ENCODE data around the gene STXBP6.
A peak's percentile ranks its signal among the peaks of the same experiment; 100 is the strongest.

Gene STXBP6

DNA sequence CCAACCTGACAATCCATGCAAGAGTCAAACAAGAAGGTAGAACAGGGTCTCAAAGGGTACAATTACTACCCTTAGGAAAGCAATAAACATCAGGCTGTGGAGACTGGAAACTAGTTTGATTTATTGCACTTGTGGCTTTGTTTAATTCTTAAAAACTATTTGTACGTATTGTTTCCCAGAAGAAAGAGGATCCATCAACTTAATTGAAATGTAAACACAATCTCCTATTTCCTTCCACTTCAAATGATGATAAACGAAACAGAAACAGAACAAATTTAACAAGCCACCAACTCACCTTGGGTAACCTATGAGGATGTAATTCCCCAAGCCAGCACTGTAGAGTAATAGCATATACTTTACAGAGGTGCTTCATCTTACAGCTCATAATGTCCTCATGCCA is 8.0 kb downstream of the STXBP6 start:
- Histone ChIP-seq H3K27me3 (ENCODE audit: control insufficient read depth in 2 of 2, insufficient read depth in 2 of 2, low read length in 2 of 2) (no peaks in the 10 kb centered on the region), H3K9me3 (ENCODE audit: control insufficient read depth in 2 of 2, low read length in 2 of 2) (no peaks in the 10 kb centered on the region), H3K9ac (ENCODE audit: low read depth in 1 of 2, low read length in 2 of 2) (peak overlapping the region in 1 of 2 donors; percentile 31), H3K4me1 (ENCODE audit: control insufficient read depth in 2 of 2, insufficient read depth in 2 of 2, low read length in 2 of 2) (peaks cover 10 to 16% of the 10 kb centered on the region in 2 donors), H3K27ac (ENCODE audit: low read depth in 2 of 2, low read length in 2 of 2) (peak overlapping the region; percentile 66 to 80), H3K4me3 (ENCODE audit: low read length in 2 of 2) (peak overlapping the region; percentile 35 to 37), H3K36me3 (ENCODE audit: control insufficient read depth in 2 of 2, insufficient read depth in 2 of 2, low read length in 2 of 2) (no peaks in the 10 kb centered on the region)

DNA sequence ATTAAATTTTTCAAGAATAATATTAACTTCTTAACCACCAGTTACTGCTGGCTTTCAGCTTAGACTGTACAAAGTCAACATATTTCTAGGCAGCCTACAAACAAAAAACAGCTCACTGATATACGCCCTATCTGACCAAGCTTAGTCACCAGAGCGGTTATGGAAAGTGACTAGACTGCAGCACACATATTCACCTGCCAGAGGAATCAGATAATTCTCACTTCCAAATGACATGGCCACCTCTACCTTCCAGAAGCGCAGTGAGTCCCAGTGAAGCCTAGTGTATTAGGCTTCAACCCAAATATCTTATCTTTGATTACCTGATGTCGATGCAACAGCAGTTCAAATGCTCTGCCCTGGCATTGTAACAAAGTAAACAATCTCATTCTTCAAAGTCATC is 8.5 kb downstream of the STXBP6 start:
- Histone ChIP-seq H3K9me3 (ENCODE audit: control insufficient read depth in 2 of 2, low read length in 2 of 2) (no peaks in the 10 kb centered on the region), H3K4me1 (ENCODE audit: control insufficient read depth in 2 of 2, insufficient read depth in 2 of 2, low read length in 2 of 2) (peaks cover 10 to 16% of the 10 kb centered on the region in 2 donors), H3K27ac (ENCODE audit: low read depth in 2 of 2, low read length in 2 of 2) (peak overlapping the region; percentile 64 to 80), H3K9ac (ENCODE audit: low read depth in 1 of 2, low read length in 2 of 2) (peak overlapping the region in 1 of 2 donors; percentile 31), H3K4me3 (ENCODE audit: low read length in 2 of 2) (peak overlapping the region; percentile 35 to 37), H3K36me3 (ENCODE audit: control insufficient read depth in 2 of 2, insufficient read depth in 2 of 2, low read length in 2 of 2) (no peaks in the 10 kb centered on the region), H3K27me3 (ENCODE audit: control insufficient read depth in 2 of 2, insufficient read depth in 2 of 2, low read length in 2 of 2) (no peaks in the 10 kb centered on the region)

DNA sequence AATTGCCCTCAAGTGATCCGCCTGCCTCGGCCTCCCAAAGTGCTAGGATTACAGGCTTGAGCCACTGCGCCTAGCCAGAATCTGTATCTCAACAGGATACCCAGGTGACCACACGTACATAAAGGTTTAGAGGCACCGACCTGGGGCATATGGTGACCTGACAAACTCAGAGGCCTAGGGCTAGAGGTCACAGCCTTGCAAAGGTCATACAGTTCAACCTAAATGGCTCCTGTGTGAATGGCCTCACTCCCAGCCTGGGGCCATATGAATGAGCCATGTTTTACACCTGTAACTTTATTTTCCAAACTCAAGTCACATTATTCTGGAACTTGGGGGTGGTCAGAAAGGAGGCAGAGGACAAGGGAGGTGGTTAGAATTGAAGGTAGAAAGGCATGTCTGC is 10.0 kb downstream of the STXBP6 start:
- H3K36me3 ChIP-seq (ENCODE audit: control insufficient read depth in 2 of 2, insufficient read depth in 2 of 2, low read length in 2 of 2), result no peaks in the 10 kb centered on the region
- no peak overlapping the region for H3K9ac ChIP-seq (ENCODE audit: low read depth in 1 of 2, low read length in 2 of 2)
- no peak overlapping the region for H3K4me3 ChIP-seq (ENCODE audit: low read length in 2 of 2)
- H3K27me3 ChIP-seq (ENCODE audit: control insufficient read depth in 2 of 2, insufficient read depth in 2 of 2, low read length in 2 of 2), result no peaks in the 10 kb centered on the region
- H3K27ac ChIP-seq (ENCODE audit: low read depth in 2 of 2, low read length in 2 of 2), result no peak overlapping the region
- H3K4me1 ChIP-seq (ENCODE audit: control insufficient read depth in 2 of 2, insufficient read depth in 2 of 2, low read length in 2 of 2), result peaks cover 10 to 16% of the 10 kb centered on the region in 2 donors
- H3K9me3 ChIP-seq (ENCODE audit: control insufficient read depth in 2 of 2, low read length in 2 of 2), result no peaks in the 10 kb centered on the region

DNA sequence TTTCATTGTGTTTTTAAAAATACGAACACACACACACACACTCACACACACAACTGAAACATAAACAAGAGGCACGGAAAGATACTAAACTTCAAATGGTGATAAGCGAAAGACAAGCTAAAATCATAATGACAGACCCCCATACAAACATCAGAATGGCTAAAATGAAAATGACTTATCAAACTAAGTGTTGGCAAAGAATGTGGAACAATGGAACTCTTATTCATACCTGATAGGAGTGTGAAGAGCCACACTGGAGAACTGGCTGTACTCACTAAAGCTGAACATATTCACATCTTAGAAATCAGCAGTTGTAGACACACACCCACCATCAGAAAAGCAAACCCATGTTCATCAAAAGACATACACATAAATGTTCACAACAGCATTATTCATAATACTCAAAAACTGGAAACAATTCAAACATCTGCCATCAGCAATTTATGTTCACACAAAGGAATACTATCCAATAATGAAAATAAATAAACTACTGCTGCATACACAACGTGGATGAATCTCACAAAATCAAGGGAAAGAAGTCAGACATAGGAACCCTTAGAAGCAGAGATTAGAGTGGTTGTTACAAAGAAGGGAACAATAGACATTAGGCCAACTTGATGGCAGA is 11.8 kb downstream of the STXBP6 start:
- no peak overlapping the region for H3K9ac ChIP-seq (ENCODE audit: low read depth in 1 of 2, low read length in 2 of 2)
- H3K36me3 ChIP-seq (ENCODE audit: control insufficient read depth in 2 of 2, insufficient read depth in 2 of 2, low read length in 2 of 2), result no peaks in the 10 kb centered on the region
- no peaks in the 10 kb centered on the region for H3K27me3 ChIP-seq (ENCODE audit: control insufficient read depth in 2 of 2, insufficient read depth in 2 of 2, low read length in 2 of 2)
- H3K27ac ChIP-seq (ENCODE audit: low read depth in 2 of 2, low read length in 2 of 2), result no peak overlapping the region
- peaks cover 10 to 19% of the 10 kb centered on the region in 2 donors for H3K4me1 ChIP-seq (ENCODE audit: control insufficient read depth in 2 of 2, insufficient read depth in 2 of 2, low read length in 2 of 2)
- H3K9me3 ChIP-seq (ENCODE audit: control insufficient read depth in 2 of 2, low read length in 2 of 2), result no peaks in the 10 kb centered on the region
- H3K4me3 ChIP-seq (ENCODE audit: low read length in 2 of 2), result no peak overlapping the region

DNA sequence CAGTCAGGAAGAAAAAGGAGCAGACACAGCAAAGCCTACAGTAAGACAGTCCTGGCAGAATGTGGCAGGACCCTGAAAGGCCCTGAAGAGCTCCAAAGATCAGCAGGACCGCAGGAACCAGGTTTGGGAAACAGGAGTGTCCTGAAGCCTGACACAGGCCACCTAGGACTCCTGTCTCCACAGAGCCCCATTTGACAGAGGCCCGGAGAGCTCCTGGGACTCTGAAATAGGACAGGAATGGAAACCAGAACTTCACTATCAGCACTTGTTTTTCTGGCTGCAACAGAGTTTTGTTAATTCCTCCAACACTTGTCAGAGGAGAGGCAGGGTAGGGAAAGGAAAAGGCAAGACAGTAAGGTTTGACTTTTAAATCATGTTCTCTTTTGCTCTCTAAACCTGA is 12.9 kb downstream of the STXBP6 start:
- Histone ChIP-seq H3K4me1 (ENCODE audit: control insufficient read depth in 2 of 2, insufficient read depth in 2 of 2, low read length in 2 of 2) (peaks cover 3 to 8% of the 10 kb centered on the region in 2 donors), H3K9ac (ENCODE audit: low read depth in 1 of 2, low read length in 2 of 2) (no peak overlapping the region), H3K9me3 (ENCODE audit: control insufficient read depth in 2 of 2, low read length in 2 of 2) (no peaks in the 10 kb centered on the region), H3K4me3 (ENCODE audit: low read length in 2 of 2) (no peak overlapping the region), H3K27ac (ENCODE audit: low read depth in 2 of 2, low read length in 2 of 2) (no peak overlapping the region), H3K36me3 (ENCODE audit: control insufficient read depth in 2 of 2, insufficient read depth in 2 of 2, low read length in 2 of 2) (no peaks in the 10 kb centered on the region), H3K27me3 (ENCODE audit: control insufficient read depth in 2 of 2, insufficient read depth in 2 of 2, low read length in 2 of 2) (no peaks in the 10 kb centered on the region)

DNA sequence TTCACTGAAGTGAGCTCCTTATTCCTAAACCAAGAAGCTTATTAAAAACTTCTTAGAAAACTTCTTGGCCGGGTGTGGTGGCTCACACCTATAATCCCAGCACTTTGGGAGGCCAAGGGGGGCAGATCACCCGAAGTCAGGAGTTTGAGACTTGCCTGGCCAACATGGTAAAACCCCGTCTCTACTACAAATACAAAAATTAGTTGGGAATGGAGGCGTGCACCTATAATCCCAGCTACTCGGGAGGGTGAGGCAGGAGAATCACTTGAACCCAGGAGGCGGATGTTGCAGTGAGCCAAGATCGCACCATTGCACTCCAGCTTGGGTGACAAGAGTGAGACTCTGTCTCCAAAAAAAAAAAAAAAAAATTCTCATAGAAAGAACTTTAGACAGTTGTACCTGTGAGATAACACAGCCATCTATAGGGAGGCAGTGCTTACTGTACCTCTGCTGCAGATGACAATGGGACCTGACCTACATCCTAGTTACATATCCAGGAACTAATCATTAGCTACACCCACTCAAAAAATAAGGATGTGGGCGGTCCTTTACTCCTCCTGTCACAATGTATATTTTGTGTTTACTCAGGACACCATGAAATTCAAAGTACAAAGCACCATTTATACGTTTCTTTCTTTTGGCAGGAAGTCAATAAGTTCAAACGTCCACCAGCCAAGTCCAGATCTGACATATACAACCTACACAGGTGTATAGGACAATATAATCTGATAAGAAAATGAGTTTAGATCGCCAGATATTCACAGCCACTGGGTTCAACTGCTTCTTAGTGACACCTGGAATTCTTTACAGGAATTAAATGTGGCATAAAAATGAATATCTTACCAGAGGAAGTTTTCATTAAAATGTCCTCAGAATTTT is 14.9 kb downstream of the STXBP6 start:
- H3K27me3 ChIP-seq (ENCODE audit: control insufficient read depth in 2 of 2, insufficient read depth in 2 of 2, low read length in 2 of 2), result no peaks in the 10 kb centered on the region
- H3K9ac ChIP-seq (ENCODE audit: low read depth in 1 of 2, low read length in 2 of 2), result no peak overlapping the region
- H3K27ac ChIP-seq (ENCODE audit: low read depth in 2 of 2, low read length in 2 of 2), result peak overlapping the region; percentile 1 to 44
- peaks cover 0 to 2% of the 10 kb centered on the region in 2 donors for H3K4me1 ChIP-seq (ENCODE audit: control insufficient read depth in 2 of 2, insufficient read depth in 2 of 2, low read length in 2 of 2)
- no peak overlapping the region for H3K4me3 ChIP-seq (ENCODE audit: low read length in 2 of 2)
- H3K36me3 ChIP-seq (ENCODE audit: control insufficient read depth in 2 of 2, insufficient read depth in 2 of 2, low read length in 2 of 2), result no peaks in the 10 kb centered on the region
- H3K9me3 ChIP-seq (ENCODE audit: control insufficient read depth in 2 of 2, low read length in 2 of 2), result no peaks in the 10 kb centered on the region

DNA sequence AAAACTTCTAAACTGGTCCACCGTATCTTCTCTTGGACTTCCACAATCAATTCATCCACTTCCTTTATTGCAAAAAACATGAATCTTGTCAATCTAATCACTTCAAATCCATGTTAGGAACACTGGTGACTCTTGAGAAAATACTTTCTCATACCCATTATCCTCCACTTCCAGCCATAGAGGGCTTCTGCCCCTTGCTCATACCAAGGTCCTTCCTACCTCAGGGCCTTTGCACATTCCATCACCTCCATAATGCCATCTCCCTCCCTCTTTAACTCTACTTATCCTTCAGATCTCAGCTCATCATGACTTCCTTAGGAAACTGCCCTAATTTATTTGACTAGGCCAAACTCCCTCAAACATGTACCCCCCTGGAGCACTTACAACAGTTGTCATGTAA is 16.6 kb downstream of the STXBP6 start:
- no peak overlapping the region for H3K9ac ChIP-seq (ENCODE audit: low read depth in 1 of 2, low read length in 2 of 2)
- H3K27ac ChIP-seq (ENCODE audit: low read depth in 2 of 2, low read length in 2 of 2), result no peak overlapping the region
- H3K4me1 ChIP-seq (ENCODE audit: control insufficient read depth in 2 of 2, insufficient read depth in 2 of 2, low read length in 2 of 2), result peaks cover 0 to 2% of the 10 kb centered on the region in 2 donors
- H3K36me3 ChIP-seq (ENCODE audit: control insufficient read depth in 2 of 2, insufficient read depth in 2 of 2, low read length in 2 of 2), result no peaks in the 10 kb centered on the region
- H3K27me3 ChIP-seq (ENCODE audit: control insufficient read depth in 2 of 2, insufficient read depth in 2 of 2, low read length in 2 of 2), result no peaks in the 10 kb centered on the region
- H3K9me3 ChIP-seq (ENCODE audit: control insufficient read depth in 2 of 2, low read length in 2 of 2), result no peaks in the 10 kb centered on the region
- no peak overlapping the region for H3K4me3 ChIP-seq (ENCODE audit: low read length in 2 of 2)

DNA sequence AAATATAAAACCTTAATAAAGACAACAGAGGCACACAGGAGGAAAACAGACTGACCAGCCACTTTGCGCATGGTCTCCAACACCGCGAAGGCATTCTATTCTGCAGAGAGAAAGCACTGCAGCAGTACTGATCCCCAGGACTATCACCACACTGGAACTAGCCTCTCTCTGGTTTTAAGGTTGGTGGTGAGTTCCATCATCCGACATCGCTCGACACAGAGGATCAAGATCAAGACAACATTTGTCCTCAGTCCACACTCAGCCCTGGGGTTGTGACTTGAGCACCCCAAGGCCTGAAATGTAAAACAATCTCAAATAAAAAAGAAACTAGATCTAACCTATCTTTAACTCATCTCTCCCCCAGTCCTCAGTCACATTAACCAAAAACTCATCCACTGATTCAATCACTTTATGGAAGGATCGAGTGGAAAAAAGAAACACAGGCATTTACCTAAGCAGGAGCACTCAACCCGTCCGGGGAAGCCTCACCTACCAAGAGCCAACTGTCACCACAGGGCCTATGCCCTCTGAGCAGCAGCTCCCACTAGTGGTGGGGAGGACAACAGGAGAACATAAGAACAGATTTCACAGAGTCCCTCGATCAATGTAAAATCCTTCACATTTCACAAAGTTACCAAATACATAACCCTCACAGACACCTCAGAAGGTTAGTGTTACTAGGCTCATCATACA is 17.7 kb downstream of the STXBP6 start:
- H3K4me3 ChIP-seq (ENCODE audit: low read length in 2 of 2), result no peak overlapping the region
- H3K9ac ChIP-seq (ENCODE audit: low read depth in 1 of 2, low read length in 2 of 2), result no peak overlapping the region
- no peak overlapping the region for H3K27ac ChIP-seq (ENCODE audit: low read depth in 2 of 2, low read length in 2 of 2)
- H3K36me3 ChIP-seq (ENCODE audit: control insufficient read depth in 2 of 2, insufficient read depth in 2 of 2, low read length in 2 of 2), result no peaks in the 10 kb centered on the region
- no peaks in the 10 kb centered on the region for H3K9me3 ChIP-seq (ENCODE audit: control insufficient read depth in 2 of 2, low read length in 2 of 2)
- H3K27me3 ChIP-seq (ENCODE audit: control insufficient read depth in 2 of 2, insufficient read depth in 2 of 2, low read length in 2 of 2), result no peaks in the 10 kb centered on the region
- peaks cover 0 to 2% of the 10 kb centered on the region in 2 donors for H3K4me1 ChIP-seq (ENCODE audit: control insufficient read depth in 2 of 2, insufficient read depth in 2 of 2, low read length in 2 of 2)

DNA sequence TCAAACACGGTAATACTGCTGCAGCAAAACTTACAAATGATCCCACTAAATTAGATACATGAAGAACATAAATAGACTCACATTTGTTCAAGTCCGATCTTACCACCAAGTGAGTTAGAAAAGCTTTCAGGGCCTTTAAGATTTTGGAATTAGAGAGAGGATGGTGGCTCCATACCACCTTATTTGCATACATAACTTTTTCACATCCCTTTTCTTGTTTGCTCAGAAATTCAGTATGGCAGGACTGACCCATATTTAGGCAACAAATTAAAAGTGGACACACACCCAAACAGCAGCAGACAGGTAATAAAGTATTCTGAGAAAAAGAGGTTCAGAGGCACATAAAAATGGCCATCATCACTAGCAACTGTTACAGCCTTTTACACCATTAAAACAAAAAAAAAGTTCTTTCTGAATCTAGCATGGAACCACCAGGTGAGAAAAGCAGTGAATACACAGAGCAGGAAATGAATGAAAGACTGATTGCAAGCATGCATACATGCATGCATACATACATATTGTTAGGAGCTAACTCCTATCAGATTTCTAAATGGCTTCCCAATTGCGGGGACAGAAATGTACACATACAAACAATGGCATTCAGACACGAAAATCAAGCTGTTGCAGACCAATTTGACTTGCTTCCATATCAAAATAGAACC is 23.3 kb downstream of the STXBP6 start:
- Histone ChIP-seq H3K27ac (ENCODE audit: low read depth in 2 of 2, low read length in 2 of 2) (no peak overlapping the region), H3K9me3 (ENCODE audit: control insufficient read depth in 2 of 2, low read length in 2 of 2) (no peaks in the 10 kb centered on the region), H3K4me1 (ENCODE audit: control insufficient read depth in 2 of 2, insufficient read depth in 2 of 2, low read length in 2 of 2) (no peaks in the 10 kb centered on the region), H3K4me3 (ENCODE audit: low read length in 2 of 2) (no peak overlapping the region), H3K36me3 (ENCODE audit: control insufficient read depth in 2 of 2, insufficient read depth in 2 of 2, low read length in 2 of 2) (no peaks in the 10 kb centered on the region), H3K9ac (ENCODE audit: low read depth in 1 of 2, low read length in 2 of 2) (no peak overlapping the region), H3K27me3 (ENCODE audit: control insufficient read depth in 2 of 2, insufficient read depth in 2 of 2, low read length in 2 of 2) (no peaks in the 10 kb centered on the region)

All from mucosa of rectum (tissue), 2 donors.